ENCODE results near the gene STON1.
A peak's percentile ranks its signal among the peaks of the same experiment; 100 is the strongest.
"Not testable (repeated sequence)": the region's sequence is repeated elsewhere in the genome, so short reads cannot be mapped to it uniquely, and the experiment has no call there.

Gene STON1

DNA sequence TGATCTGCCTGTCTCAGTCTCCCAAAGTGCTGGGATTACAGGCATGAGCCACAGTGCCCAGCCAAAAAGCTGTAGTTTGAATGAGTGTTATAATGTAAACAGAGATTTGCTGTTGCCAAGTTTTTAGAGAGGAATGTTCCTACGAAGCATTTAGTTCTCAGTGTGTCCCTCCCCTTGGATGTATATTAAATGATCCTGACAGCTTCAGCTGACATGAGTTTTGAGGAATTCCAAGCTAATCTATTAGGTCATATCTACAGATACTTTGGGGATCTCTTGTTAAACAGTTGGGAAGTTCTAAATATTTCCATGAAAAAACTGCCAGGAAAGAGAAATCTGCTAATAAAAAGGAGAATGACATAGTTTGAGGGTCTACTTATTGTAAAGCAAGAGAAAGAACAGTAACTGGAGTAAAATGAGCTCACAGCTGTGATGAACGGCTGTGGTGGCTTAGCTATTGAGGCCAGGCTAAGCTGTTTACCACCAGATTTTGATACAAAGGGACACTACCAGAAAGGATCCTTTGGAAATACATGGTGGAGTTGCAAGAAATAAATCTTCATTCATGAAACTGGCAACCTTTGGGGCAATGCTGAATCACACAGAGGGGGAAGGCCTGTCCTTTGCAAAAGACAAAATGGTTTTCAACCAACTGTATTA lies 2.6 kb upstream of the STON1 start:
- DNase-seq (ENCODE audit: low spot score) = no peak

DNA sequence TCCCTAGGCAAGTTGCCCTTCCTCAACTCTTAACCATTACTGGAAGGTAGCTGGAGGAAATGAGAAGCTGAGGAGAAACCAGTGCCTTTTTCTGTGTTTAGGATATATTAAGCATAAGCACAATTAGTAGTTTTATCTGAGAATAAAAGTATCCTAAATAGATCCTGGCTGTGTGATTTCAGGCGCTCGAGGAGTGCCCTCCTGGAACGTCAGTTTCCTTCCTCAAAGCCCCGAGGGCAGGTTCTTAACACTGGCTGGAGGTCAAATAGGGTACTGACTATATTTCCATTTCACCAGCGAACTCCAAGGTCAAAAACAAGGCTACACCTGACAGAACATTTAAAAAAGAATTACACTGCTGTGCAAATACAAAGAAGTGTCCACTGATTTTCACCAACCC lies 1.5 kb upstream of the STON1 start:
- DNase-seq (ENCODE audit: low spot score) = no peak

DNA sequence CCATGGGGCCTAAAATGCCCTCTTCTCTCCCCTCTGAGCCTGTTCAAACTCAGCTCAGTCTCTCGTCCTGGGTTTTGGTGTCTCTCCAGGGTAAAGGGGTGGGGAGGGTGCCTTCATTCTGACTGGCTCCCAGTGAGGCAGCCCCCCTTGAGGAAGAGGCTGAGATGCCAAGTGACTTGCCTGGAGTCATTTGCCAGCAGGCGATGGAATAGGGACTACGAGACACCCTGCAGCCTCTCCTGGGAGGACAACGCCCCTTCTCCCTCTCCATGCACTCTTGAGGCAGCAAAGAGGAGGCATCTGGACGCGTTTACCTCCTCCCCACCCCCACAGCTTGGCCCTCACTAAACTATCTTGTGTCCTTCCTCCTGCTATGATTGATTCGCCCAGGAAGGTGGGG lies 760 bp upstream of the STON1 start:
- peak; percentile 29 for DNase-seq (ENCODE audit: low spot score)

DNA sequence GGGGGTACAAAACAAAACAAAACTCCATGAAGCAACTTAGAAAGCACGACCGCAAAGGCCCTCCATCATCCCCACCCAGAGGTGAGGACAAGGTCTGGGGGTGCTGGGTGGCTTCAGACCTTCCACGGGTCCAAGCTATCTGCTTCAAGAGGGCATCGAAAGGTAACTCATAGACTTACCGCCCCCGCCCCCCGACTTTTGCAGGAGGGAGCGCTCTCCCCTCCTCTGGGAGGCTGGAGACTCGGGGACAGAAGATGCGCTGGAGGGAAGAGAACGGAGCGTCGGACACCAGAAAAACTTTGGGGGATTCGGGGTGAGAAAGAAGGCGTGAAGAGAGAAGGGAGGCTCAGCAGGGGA lies 300 bp upstream of the STON1 start:
- no peak for DNase-seq (ENCODE audit: low spot score)

DNA sequence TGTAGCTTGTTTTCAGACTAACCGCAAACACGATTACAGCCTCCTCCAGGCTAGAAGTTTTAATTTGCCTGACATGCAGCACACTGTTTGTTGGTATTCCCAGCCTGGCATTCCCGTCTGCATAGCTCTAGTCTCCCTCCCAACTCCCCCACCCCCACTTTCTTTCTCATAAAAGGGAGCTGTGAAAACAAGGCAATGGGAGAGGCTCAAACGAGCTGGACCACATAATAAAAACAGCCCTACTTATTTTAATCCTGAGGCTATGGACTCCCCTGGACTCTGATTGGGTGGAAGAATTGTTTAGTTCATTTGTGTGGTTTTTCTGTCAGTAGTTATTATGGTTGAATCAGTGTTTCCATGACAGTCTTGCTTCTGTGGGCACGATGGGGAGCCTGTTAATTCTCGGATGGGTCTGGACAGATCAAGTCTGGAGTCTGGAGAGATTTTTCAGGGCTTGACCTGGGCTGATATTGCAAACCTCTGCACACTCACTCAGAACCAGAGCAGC lies 1.2 kb downstream of the STON1 start:
- peak; percentile 14 for DNase-seq (ENCODE audit: low spot score)

DNA sequence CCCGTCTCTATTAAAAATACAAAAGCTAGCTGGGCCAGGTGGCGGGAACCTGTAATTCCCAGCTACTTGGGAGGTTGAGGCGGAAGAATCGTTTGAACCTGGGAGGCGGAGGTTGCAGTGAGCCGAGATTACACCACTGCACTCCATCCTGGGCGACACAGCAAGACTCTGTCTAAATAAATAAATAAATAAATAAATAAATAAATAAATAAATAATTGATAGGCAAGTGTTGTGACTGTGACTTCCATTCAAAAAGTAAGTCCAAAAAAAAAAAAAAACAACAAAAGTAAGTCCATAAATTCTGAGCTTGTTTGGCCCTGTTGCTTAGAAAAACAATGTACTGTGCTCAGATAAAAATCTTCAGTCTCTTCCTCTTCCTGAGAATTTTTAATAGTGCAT lies 2.2 kb downstream of the STON1 start:
- DNase-seq (ENCODE audit: low spot score) = no peak

DNA sequence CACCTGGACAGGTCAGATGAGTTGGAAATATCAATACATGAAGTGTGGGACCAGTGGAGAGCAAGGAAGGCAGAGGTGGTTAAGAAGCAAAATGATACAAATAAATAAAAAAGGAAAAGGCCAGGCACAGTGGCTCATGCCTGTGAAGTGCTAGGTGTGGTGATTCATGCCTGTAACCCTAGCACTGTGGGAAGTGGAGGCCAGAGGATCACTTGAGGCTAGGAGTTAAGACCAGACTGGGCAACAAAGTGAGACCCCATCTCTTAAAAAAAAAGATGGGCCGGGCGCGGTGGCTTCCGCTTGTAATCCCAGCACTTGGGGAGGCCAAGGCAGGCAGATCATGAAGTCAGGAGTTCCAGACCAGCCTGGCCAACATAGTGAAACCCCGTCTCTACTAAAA lies 2.9 kb downstream of the STON1 start:
- no peak for DNase-seq (ENCODE audit: low spot score)

DNA sequence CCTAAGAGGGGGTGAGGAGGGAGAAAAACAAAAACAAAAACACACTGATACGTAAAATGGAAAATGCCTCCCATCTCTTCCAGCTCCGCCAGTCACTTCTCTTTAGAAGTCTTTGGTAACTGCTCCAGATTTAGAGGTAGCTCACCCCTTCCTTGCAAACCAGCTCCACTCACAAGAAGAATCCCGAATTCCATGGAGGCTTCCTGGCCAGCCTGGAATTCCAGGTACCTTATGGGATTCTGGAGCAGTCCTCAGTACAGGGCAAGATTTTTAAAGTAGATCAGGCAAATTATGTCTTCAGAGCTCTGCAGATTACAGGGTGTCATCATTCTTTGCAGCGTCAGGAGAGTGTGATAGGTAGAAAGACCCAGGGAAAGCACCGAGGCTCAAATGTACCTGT lies 4.8 kb downstream of the STON1 start:
- DNase-seq (ENCODE audit: low spot score) = no peak

DNA sequence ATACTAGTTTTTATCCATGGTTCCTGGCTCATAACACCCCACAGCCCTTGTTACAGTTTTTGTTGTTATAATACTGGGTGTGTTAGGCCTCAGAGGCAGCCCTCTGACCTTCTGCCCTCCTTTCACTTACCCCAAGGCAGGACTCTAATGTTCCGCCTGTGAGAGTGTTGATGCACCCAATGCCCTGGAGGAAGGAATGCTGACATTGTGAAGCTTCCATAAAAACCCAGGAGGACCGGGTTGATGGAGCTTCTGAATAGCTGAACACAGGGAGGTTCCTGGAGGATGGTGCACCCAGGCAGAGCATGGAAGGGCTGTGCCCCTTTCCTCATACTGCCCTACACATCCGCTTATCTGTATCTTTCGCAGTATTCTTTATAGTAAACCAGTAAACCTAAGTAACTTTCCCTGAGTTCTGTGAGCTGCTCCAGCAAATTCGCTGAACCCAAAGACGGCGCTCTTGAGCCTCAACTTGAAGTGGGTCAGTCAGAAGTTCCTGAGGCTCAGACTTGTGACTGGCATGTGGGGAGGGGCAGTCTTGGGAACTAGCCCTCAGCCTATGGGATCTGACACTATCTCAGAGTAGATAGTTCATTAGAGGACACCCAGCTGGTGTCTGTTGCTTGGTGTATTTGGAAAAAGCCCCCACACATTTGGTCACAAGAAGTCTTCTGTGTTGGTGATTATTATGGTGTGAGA lies 10.4 kb downstream of the STON1 start:
- no peak for DNase-seq (ENCODE audit: low spot score)

DNA sequence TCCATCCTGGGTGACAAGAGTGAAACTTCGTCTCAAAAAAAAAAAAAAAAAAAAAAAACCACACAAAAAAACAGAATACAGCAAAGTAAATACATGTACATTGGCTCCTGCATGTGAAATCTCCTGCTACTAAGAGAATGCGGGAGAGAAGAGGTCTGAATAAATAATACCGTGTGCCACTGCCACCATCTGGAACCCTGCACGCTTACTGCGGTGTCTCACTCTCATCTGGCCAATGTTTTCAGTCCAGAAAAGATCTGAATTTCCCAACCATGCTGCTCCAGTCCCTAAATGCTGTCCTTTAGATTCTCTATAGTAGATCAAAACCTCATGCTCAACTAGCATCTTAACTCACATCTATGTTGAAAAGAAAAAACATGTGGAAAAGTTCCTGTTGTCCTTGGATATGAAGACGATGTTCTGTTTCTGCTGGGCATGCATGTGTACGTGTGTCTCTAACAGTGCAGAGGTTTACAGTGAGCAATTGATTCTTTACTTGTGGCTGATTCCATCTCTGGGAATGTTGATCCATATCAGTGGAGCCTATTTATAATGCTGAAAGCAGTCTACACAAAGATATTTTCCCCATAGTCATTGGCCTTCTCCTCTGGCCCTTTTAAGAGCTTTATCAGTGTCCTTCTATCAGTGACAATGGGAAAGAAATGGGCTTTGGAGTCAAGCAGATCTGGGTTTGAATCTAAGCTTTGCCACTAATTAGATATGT lies 11.9 kb downstream of the STON1 start:
- DNase-seq (ENCODE audit: low spot score) = no peak

DNA sequence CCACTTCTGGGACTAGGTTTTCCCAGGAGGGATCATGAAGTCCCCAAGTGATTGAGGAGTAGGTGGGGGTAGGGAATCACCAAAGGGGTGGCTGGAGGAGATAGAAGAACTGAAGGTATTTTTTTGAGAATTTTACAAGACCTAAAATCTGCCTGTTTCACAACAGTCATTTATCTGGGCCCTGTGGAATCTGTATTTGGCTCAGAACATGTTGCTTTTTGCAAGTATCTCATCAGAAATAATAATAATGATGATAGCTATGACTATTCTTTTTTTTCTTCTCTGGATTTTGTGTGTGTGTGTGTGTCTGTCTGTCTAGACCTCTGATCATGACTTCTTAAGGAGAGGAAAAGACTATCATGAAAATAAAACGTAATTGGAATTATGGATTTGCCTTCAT lies 13.9 kb downstream of the STON1 start:
- DNase-seq (ENCODE audit: low spot score) = no peak

DNA sequence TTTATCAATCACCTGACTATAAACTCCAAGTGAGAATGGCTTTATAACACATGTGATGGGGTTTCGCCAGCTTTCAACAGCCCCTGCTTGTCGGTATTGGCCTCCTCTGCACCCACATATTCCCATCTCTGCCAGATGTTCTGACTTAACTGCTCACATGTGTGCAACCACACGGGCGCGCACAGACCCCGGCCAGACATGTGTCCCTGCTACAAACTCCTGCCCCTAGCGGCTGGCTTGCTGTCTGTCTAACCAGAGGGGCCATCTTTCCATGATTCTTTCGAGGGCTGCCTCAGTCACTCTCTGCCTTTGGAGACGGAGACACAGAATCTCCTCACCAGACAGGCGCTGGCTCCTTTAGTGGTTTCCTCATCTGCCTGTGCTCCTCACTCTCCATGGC lies 15.3 kb downstream of the STON1 start:
- no peak for DNase-seq (ENCODE audit: low spot score)

DNA sequence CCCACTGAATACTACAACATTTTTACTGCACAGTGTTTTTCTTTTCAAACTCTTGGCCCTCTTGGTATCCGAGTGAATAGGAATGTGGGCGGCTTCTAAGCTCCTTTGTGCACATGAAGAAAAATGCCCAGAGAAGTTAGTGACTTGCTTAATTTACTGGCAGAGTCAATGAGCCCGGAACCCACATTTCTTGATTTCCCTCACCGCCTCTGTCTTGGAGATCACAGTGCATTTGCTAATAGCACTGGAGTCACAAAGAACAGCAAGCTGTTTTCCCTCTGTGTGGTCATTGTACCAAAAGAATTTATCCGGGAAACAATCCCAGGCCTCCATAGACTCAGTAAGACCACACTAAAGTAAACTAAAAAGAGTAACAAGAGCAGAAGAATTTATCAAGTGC lies 18.9 kb downstream of the STON1 start:
- DNase-seq (ENCODE audit: low spot score) = no peak

DNA sequence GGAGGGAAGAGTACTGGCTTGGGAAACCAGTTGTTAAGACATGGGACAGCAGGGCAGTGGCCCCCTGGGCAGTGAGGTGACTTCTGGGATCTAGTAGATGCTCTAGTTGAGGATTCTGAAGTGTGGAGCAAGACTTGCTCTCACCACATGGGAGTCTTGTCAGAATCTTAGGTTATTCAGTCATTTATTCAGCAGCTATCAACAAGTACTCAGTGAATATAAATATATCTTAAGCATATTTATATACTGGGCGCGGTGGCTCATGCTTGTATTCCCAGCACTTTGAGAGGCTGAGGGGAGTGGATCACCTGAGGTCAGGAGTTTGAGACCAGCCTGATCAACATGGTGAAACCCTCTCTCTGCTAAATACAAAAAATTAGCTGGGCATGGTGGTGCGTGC lies 20.0 kb downstream of the STON1 start:
- DNase-seq (ENCODE audit: low spot score) = no peak

DNA sequence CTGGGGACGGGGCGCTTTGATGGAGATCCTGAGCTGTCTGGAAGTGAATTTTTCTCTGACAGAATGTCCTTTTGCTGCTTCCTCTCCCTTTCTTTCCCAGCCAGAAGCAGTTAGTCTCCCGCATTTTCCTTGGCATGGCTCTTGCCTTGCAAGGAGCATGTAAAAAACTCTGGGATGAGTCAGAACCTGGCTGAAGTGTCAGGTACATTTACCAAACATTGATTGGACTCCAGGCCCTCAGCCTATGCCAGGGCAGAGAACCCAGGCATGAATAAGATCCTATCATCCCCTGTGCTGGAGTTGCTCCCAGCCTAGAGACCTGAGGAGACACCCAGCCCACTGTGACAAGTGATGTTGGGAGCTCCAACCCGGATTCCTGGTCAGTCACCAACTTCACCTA lies 21.6 kb downstream of the STON1 start:
- DNase-seq (ENCODE audit: low spot score) = no peak

DNA sequence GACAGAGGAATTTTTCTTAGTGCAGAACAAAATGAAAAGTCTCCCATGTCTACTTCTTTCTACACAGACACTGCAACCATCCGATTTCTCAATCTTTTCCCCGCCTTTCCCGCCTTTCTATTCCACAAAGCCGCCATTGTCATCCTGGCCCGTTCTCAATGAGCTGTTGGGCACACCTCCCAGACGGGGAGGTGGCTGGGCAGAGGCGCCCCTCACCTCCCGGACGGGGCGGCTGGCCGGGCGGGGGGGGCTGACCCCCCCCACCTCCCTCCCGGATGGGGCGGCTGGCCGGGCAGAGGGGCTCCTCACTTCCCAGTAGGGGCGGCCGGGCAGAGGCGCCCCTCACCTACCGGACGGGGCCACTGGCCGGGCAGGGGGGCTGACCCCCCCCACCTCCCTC lies 25.1 kb downstream of the STON1 start:
- not testable (repeated sequence) for DNase-seq (ENCODE audit: low spot score)

DNA sequence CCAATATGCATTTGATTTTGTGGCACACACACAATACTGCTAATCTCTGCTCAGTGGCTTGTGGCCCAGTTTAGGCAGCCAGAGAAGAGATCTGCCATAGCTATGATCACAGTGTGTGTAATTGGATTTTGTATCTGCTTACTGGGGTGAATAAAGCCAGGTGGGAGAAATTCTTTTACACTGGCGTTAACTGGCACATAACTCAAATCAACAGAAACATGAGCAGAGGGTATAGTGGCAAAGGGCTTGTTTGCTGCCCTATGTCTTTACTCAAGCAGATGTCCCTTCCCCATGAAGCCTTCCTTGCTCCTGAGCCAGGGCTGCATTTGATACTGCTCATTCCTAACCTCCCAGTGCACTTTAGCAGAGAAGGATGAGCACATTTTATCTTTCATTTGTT lies 28.5 kb downstream of the STON1 start:
- DNase-seq (ENCODE audit: low spot score) = no peak

DNA sequence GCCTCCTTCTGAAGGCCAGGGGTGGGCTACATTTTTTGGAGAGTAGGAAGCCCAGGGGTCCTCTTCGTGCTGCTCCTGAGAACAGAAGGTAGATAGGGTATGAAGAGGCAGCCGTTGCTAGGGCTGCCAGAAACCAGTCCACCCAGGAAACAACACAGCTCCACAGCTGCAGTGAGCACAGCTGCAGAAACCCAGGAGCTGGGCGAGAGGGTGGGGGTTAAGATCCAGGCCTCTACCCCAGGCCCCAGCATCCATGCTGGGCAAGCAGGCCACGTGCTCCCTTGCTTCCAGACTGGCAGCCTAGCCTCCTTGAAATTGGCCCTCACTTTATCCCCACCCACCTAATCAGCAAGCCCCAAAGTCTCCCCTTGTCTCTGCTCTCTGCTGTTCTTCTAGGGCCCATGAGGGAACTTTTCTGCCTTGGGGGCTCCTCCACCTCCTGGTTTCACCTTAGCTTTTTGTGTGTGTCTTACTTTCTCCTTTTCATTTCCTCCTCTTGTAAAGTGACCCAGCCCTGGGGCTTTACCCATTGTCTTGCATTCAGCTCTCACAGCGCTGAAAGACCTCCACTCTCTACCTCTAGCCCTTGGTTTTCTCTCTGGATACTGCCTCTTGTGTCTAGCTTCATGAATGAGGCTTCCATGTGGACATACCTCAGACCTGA lies 30.7 kb downstream of the STON1 start:
- DNase-seq (ENCODE audit: low spot score) = no peak

DNA sequence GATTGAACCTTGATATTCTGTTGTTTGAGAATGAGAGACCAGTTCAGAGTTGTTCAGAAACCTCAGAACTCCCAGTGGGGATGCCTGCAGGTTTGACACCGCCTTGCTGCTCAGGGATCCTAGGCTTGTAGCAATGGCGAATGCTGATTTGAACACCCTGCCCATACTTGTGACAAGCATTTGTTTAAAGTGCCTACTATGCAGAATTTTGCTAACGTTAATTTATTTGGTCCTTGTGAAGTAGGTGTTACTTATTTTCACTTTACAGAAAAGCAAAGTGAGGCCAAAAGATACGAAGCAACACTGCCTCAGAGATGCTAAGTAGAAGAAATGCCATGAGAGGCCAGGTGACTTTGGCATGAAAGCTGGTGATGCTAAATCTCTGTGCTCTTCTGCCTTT lies 32.3 kb downstream of the STON1 start:
- DNase-seq (ENCODE audit: low spot score) = no peak

DNA sequence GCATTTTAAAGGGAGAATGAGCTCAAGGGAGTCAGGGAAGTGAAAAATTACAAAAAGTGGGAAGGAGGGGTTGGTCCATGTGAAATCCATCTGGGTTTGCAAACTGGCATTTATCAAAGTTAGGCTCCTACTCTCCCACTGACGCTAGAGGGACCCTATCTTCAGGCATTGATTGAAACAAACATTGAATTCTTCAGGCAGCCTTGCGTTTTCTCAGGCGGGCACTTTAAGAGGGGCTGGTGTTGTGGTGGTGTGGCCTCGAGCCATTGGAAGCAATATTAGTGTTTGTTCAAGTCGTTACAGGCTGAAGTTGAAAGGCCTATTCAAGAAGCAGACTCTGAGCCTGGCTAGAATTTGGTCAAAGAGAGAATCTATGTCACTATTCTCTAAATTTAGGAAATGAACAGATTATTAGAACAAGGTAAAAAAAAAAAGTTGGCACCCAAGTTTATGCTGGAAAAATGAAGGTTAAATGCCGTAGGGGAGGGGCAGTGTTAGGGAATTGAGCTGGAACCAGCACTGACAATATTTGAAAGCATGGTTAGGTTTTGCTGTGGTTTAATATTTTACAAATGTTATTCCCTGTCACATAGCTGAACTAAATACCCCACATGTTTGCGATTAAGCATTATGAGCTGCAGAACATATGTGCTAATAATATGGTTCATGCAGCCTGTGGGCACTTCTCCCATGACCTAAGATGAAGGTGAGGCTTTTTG lies 36.8 kb downstream of the STON1 start:
- DNase-seq (ENCODE audit: low spot score) = no peak

DNA sequence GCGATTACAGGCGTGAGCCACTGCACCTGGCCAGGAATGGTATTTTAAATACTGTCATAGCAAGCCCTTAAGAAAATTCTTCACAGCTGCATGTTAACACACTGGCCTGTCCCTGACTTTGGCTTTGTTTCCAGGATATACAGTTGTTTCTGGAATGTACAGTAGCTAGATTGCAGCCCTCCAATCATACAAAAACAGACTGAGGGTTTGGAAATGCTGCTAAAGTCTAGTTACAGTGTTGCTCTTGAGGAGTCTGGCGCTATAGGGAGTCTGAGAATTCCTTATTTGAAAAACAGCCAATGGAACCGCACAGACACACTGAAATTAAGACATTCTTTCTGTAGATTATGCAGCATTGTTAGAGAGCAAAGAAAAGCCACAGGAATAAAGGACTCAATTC lies 37.7 kb downstream of the STON1 start:
- DNase-seq (ENCODE audit: low spot score) = no peak

DNA sequence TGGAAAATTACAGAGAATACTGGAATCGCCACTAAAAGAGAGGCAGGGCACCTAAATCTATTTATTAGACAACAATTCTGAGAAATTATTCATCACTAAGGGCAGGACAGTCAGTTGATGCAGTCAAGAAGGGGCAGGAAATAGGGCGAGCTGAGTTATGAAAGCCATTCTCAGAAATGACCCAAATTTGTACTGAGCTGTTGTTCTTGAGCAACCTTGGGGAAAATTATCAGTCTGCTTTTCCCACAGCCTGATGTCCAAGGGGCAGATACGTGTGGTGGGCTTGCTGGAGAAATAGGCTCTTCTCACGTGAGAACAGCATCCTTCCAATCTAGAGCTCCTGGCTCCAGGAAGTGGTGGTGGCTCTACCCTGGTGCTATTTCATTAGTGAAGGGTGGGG lies 38.6 kb downstream of the STON1 start:
- no peak for DNase-seq (ENCODE audit: low spot score)
